Parathyroid adenoma (tissue), 2 donors: Measurements from ENCODE around the gene NUAK1.
A peak's percentile ranks its signal among the peaks of the same experiment; 100 is the strongest.
"Not testable (repeated sequence)": the region's sequence is repeated elsewhere in the genome, so short reads cannot be mapped to it uniquely, and the experiment has no call there.

Source experiments
- H2AFZ ChIP-seq: fragments of 300-600 bp; sonication (generic); one replicate; pipeline ENCODE4 v1.7.0; 2017; ENCODE audit warnings: antibody characterized with exemption, mild to moderate bottlenecking
- H3K27ac ChIP-seq: fragments of 300-600 bp; sonication (generic); one replicate; pipeline ENCODE4 v1.7.0; 2017
- H3K27me3 ChIP-seq: fragments of 300-600 bp; sonication (generic); one replicate; pipeline ENCODE4 v1.7.0; 2017; ENCODE audit warnings: low read length; ENCODE audit not compliant: control insufficient read depth, insufficient read depth
- H3K36me3 ChIP-seq: fragments of 300-600 bp; sonication (generic); one replicate; pipeline ENCODE4 v1.7.0; 2017; ENCODE audit warnings: low read length; ENCODE audit not compliant: control insufficient read depth, insufficient read depth
- H3K4me1 ChIP-seq: fragments of 300-600 bp; sonication (generic); one replicate; pipeline ENCODE4 v1.7.0; 2017; ENCODE audit warnings: control low read depth
- H3K4me2 ChIP-seq: fragments of 300-600 bp; sonication (generic); one replicate; pipeline ENCODE4 v1.7.0; 2017; ENCODE audit warnings: low read length
- H3K4me3 ChIP-seq: fragments of 300-600 bp; sonication (generic); one replicate; pipeline ENCODE4 v1.7.0; 2017; ENCODE audit warnings: low read depth, low read length
- H3K79me2 ChIP-seq: fragments of 300-600 bp; sonication (generic); one replicate; pipeline ENCODE4 v1.7.0; 2017; ENCODE audit warnings: control low read depth
- H3K9ac ChIP-seq: fragments of 300-600 bp; sonication (generic); one replicate; pipeline ENCODE4 v1.7.0; 2017; ENCODE audit warnings: mild to moderate bottlenecking
- H3K9me3 ChIP-seq: fragments of 300-600 bp; sonication (generic); one replicate; pipeline ENCODE4 v1.7.0; 2017; ENCODE audit warnings: low read length; ENCODE audit not compliant: control insufficient read depth
- CTCF ChIP-seq: fragments of 300-600 bp; sonication (generic); IDR thresholded peaks from one replicate; pipeline ENCODE4 v1.7.0; 2017; ENCODE audit warnings: antibody characterized with exemption, mild to moderate bottlenecking
- donor health status: primary hyperparathyroidism.

Gene NUAK1

GRCh38 chr12:106145539-106146447, 7.0 kb upstream of the NUAK1 start:
- no peak overlapping the region for H3K27ac ChIP-seq

GRCh38 chr12:106144847-106145246, 6.1 kb upstream of the NUAK1 start:
- H3K36me3 ChIP-seq = no peaks in the 10 kb centered on the region
- no peak overlapping the region for H3K4me3 ChIP-seq
- no peak overlapping the region for H3K9ac ChIP-seq
- H2AFZ ChIP-seq = no peak overlapping the region
- peaks cover 36% of the 10 kb centered on the region for H3K4me1 ChIP-seq
- H3K79me2 ChIP-seq = peaks cover 24% of the 10 kb centered on the region
- H3K4me2 ChIP-seq = peak overlapping the region; percentile 21
- no peak overlapping the region for H3K27ac ChIP-seq
- no peaks in the 10 kb centered on the region for H3K9me3 ChIP-seq
- H3K27me3 ChIP-seq = no peaks in the 10 kb centered on the region
- no peak for TF ChIP-seq CTCF

More at GRCh38 chr12:106145539-106146447, 7.0 kb upstream of the NUAK1 start:
- H3K9me3 ChIP-seq = no peaks in the 10 kb centered on the region
- no peak overlapping the region for H2AFZ ChIP-seq
- peaks cover 18% of the 10 kb centered on the region for H3K79me2 ChIP-seq
- peaks cover 33% of the 10 kb centered on the region for H3K4me1 ChIP-seq
- H3K27me3 ChIP-seq = no peaks in the 10 kb centered on the region
- H3K4me2 ChIP-seq = peak overlapping the region; percentile 21
- no peaks in the 10 kb centered on the region for H3K36me3 ChIP-seq
- no peak for TF ChIP-seq CTCF
- H3K9ac ChIP-seq = no peak overlapping the region
- H3K4me3 ChIP-seq = peak overlapping the region; percentile 3

DNA sequence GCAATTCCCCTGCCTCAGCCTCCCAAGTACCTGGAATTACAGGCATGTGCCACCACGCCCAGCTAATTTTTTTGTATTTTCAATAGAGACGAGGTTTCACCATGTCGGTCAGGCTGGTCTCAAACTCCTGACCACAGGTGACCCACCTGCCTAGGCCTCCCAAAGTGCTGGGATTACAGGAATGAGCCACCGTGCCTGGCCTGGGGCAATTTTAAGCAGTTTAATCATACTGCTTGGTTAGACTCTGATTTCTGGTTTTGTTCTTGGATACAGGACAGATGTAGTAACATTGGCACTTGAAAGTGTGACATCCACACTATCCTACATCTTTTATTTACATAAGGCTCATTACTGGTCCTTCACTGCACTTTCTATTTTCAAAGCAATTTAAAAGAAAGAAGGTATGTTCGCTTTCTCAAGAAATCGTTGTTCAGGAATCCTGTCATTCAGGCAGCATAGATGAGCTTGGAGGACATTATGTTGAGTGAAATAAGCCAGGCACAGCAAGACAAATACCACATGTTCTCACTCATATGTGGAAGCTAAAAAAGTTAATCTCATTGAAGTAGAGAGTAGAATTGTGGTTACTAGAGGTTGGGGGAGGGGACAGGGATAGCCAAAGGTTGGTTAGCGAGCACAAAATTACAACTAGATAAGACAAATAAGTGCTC, 4.0 kb upstream of the NUAK1 start:
- Histone ChIP-seq H3K27ac (no peak overlapping the region), H3K79me2 (peaks cover 24% of the 10 kb centered on the region), H3K9ac (no peak overlapping the region), H2AFZ (no peak overlapping the region), H3K4me2 (no peak overlapping the region), H3K36me3 (no peaks in the 10 kb centered on the region), H3K27me3 (no peaks in the 10 kb centered on the region), H3K4me1 (peaks cover 20% of the 10 kb centered on the region), H3K4me3 (no peak overlapping the region), H3K9me3 (no peaks in the 10 kb centered on the region)
- no peak for TF ChIP-seq CTCF

GRCh38 chr12:106141920-106142319, 3.2 kb upstream of the NUAK1 start:
- not testable (repeated sequence) for H3K4me2 ChIP-seq, H3K36me3 ChIP-seq, H3K9me3 ChIP-seq, H3K27me3 ChIP-seq, H3K9ac ChIP-seq, H2AFZ ChIP-seq, H3K27ac ChIP-seq
- peaks cover 26% of the 10 kb centered on the region for H3K79me2 ChIP-seq
- peak overlapping the region; percentile 80 for H3K4me3 ChIP-seq
- H3K4me1 ChIP-seq = peaks cover 20% of the 10 kb centered on the region

GRCh38 chr12:106141452-106141851, 2.7 kb upstream of the NUAK1 start:
- no peaks in the 10 kb centered on the region for H3K27me3 ChIP-seq
- H3K4me3 ChIP-seq = peak overlapping the region; percentile 80
- no peaks in the 10 kb centered on the region for H3K9me3 ChIP-seq
- H3K27ac ChIP-seq = no peak overlapping the region
- peaks cover 31% of the 10 kb centered on the region for H3K79me2 ChIP-seq
- no peak overlapping the region for H2AFZ ChIP-seq
- H3K9ac ChIP-seq = no peak overlapping the region
- peaks cover 25% of the 10 kb centered on the region for H3K4me1 ChIP-seq
- TF ChIP-seq CTCF = no peak
- peak overlapping the region; percentile 71 for H3K4me2 ChIP-seq
- no peaks in the 10 kb centered on the region for H3K36me3 ChIP-seq
